Middle frontal gyrus (tissue), 1 donor: Measurements from ENCODE around the gene FOXL1.
"Not testable (repeated sequence)": the region's sequence is repeated elsewhere in the genome, so short reads cannot be mapped to it uniquely, and the experiment has no call there.

Experiments
- DNase-seq: peaks from one replicate; pipeline ENCODE4 v3.0.0-alpha.2; 2015; ENCODE audit warnings: low spot score; ENCODE audit errors: extremely low spot score

Gene FOXL1

DNA sequence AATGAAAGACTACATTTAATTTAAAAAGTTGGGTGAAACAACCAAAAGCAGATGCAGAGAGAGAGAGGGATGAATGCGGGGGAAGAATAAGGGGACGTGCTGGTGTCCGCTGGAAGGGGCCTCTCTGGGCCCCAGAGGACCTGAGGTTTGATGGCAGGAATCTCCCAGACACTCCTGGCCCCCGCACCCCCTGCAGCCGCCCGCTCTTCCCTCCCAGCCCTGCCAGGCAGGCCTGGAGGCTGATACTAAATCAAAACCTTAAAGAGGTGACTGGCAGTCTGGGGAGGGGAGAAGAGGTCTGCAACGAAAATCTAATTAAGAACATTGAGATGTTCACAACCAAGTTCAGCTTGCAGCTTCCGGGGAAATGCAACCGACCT, 2.4 kb downstream of the FOXL1 start:
- no peak for DNase-seq

GRCh38 chr16:86581458-86581857, 3.1 kb downstream of the FOXL1 start:
- DNase-seq: no peak

DNA sequence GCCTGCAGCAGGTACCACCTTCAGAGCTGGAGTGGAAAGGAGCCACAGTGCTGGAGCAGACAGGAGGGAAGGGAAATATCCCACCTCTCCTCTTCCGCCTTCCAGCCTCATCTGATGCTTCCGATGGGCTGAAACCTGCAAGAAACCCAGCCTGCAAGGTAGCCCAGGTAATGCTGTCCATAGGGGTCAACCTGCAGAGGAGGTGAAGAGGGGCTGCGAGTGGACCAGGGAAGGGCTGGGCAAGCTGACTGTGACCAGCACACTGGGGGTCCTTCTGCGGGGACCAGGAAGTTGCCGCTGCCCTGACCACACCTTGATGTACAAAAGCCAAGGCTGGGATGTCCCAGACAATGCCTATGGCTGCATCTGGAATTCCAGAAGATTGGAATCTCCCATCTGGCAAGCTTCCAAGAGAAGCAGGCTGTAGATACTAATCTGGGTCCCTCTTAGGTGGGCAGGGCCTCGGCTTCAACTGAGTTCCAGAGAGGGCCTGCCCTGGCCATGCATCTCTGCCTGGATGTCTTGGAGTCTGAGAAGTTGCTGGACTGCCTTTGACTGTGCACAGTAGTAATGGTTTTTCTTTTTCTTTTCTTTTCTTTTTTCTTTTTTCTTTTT, 5.8 kb downstream of the FOXL1 start:
- DNase-seq: no peak

DNA sequence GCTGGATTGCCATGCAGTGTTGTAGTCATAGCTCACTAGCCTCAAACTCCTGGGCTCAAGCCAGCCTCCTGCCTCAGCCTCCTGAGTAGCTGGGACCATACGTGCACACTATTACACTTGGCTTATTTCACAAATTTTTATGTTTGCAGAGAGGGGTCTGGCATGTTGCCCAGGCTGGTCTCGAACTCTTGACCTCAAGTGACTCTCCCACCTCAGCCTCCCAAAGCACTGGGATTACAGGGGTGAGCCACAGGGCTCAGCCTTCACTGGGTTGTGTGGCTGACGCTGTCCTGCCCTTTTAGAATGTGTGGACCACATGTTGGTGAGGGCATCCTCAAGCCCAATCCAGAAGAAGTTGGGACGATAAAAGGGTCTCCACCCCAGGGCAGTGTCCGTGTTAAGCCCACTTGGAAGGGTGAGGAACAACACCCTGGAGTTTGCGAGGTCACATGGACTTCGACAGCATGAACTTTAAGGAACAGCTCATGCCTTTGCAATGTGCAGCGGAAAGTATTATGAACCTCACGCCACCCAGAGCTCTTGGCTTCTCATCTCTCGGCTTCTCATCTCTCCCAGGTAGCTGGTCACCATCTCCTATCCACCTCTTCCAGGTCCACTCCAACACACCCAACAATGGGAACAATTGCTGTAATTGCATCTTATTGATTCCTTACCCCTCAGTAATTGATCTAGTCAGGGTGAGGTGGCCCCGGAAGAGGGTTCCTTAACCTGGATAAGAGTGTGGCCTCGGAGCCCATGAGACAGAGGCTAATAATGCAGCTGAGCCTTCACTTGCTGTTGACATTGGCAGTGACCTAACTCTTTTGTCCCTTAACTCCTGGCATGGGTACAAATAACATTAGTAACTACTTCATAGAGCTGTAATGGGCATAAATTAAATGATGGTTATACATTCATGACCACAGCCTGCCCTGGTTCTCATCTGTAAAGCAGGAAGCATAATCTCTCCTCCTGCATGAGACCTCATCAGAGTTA, 6.7 kb downstream of the FOXL1 start:
- DNase-seq: no peak

DNA sequence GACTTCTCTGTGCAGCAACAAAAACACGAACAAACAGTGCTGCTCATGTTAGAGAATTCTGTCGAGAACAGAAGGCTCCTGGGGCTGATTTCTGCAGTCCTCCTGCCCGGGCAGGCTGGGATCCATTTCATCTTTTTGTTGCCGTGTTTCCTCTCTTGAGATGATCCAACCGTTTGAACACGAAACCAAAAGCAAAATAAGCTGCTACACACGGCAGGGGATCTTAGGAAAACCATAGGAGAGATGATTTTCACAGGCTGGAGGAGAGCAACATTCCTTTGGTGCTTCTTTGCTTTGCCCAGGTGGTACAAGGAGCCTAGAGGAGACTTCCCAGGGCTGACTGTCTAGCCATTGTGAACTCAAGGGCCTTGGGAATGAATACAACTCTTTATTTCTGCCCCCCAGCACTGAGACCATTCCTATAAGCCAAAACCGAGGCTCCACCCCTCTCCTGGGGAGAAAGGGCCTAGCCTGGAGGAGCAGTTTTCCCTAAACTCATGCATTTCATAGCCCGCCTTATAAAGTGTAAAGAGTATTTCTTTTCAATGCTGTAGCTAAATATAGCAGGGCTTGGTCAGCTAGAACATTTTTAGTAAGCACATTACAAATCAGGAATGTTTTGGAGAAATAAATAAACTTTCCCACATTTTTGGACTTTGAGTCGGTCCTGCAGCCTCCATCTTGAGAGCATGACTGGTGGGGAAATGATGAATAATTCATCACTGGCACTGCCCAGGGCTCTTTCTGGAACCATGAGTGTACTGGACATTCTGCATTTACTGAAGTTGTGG, 7.7 kb downstream of the FOXL1 start:
- DNase-seq: no peak

- no peak for DNase-seq
Observed at GRCh38 chr16:86587487-86587886, 9.1 kb downstream of the FOXL1 start.

GRCh38 chr16:86587955-86588354, 9.6 kb downstream of the FOXL1 start:
- DNase-seq: not testable (repeated sequence)

GRCh38 chr16:86590501-86591144, 12.3 kb downstream of the FOXL1 start:
- DNase-seq: no peak

DNA sequence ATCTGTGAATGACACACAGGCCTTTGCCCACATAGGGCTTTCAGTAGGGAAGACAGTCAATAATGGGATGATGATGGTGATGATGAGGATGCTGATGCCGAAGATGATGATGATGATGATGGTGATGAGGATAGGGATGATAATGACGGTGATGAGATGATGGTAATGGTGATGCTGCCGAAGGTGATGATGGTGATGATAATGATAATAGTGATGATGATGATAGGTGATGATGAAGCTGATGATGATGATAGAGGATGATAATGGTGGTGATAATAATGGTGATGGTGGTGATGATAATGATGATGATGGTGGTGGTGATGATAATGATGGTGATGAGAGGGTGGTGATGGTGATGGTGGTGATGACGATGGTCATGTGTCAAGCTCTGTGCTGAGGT, 12.9 kb downstream of the FOXL1 start:
- no peak for DNase-seq

GRCh38 chr16:86593913-86594620, 15.7 kb downstream of the FOXL1 start:
- DNase-seq: no peak

GRCh38 chr16:86594721-86595120, 16.4 kb downstream of the FOXL1 start:
- no peak for DNase-seq

DNA sequence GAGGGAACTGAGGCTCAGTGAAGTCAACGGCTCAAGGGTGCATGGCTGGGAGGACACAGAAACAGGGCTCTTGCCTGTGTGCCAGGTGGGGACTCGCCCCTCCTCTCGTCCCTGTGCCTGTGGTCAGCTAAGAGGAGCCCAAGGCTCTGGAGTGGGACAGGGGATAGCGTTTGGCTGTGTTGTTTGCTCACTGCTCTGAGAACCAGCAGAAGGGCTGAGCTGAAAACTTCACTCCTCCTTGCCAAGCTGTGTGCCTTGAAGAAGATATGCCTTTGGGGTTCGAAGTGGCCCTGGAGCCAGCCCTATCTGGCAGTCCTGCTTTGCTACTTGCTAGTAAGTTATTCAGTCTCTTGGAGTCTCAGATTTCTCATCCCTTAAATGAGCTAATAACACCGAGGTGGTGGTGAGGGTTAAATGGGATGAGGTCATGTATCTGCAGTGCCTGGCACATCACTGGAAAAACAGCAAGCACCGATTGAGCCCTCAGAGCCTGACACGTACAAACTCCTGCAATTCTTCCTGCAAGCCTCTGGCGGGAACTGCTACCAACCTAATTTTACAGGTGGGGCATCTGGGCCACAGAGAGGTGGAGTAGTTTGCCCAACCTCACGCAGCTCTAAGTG, 17.7 kb downstream of the FOXL1 start:
- no peak for DNase-seq

- DNase-seq: no peak
Observed at GRCh38 chr16:86597126-86597879, 19.0 kb downstream of the FOXL1 start.

GRCh38 chr16:86597880-86598606, 19.7 kb downstream of the FOXL1 start:
- no peak for DNase-seq

GRCh38 chr16:86598607-86599565, 20.5 kb downstream of the FOXL1 start:
- no peak for DNase-seq

DNA sequence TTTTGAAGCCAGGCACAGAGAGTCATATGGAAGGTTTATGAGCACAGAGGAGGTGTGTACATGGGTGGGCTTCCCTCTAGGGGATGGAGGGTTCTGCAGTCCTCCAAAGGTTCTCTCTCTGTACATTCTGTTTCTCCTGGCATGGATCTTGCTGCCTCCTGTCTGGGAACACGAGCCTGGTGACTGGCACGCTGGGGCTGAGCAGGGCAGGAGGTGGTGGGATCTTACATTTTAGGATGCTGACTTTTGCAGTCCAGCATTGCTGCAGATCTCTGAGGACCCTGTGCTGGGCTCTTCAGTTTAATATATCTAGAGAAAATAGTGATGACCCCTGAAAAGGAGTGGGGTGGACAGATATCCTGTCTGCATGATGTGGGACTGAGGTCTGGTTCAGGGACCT, 23.0 kb downstream of the FOXL1 start:
- DNase-seq: no peak

- DNase-seq: no peak
Observed at GRCh38 chr16:86602521-86602920, 24.2 kb downstream of the FOXL1 start.
